Fibroblast of skin of abdomen (primary cell): Measurements from ENCODE around the gene PDCD11. TPM values are rescaled to one million over a fixed set of nuclear protein-coding genes. Genes with fewer than 3 reads are reported as not detected.
A peak's percentile ranks its signal among the peaks of the same experiment; 100 is the strongest.
"Not testable (repeated sequence)": the region's sequence is repeated elsewhere in the genome, so short reads cannot be mapped to it uniquely, and the experiment has no call there.

Experiments
- DNase-seq: peaks from one replicate; pipeline ENCODE4 v3.0.0-alpha.2; 2013
- polyA plus RNA-seq, 2 experiments: library from polyadenylated mRNA; unstranded; fragments of 120-200 nt; gene quantifications; one replicate each; pipeline ENCODE4 v1.2.1, GENCODE V29; 2013; ENCODE audit not compliant: insufficient read length in 2 of 2

PDCD11 gene
- polyA plus RNA-seq (2013, experiment 1 of 2; ENCODE audit: insufficient read length), result 30.3 TPM
- 28.6 TPM for polyA plus RNA-seq (2013, experiment 2 of 2; ENCODE audit: insufficient read length)

GRCh38 chr10:103396067-103396788 is at the start of gene PDCD11, which contains the start of gene ATP5MK:
TSS of gene PDCD11 (plus strand) at chr10:103396626. CDS start at chr10:103398427, 1,801 bp downstream.
TSS of gene ATP5MK (minus strand) at chr10:103396475. CDS start at chr10:103392457, 4,018 bp downstream.
- peak; percentile 97 for DNase-seq

GRCh38 chr10:103350175-103350516 is 46.3 kb upstream of the PDCD11 start:
- no peak for DNase-seq

- peak; percentile 86 for DNase-seq
Measured at GRCh38 chr10:103350517-103351260, 45.7 kb upstream of the PDCD11 start, which contains the start of gene PCGF6. TSS of gene PCGF6 (minus strand) at chr10:103351140. CDS start at chr10:103351066, 74 bp downstream.

- no peak for DNase-seq
Measured at GRCh38 chr10:103353281-103353680, 43.1 kb upstream of the PDCD11 start.

- not testable (repeated sequence) for DNase-seq
Measured at GRCh38 chr10:103354567-103354966, 41.9 kb upstream of the PDCD11 start.

GRCh38 chr10:103355906-103356599 is 40.4 kb upstream of the PDCD11 start:
- DNase-seq, result no peak

GRCh38 chr10:103359493-103359892 is 36.9 kb upstream of the PDCD11 start:
- DNase-seq, result not testable (repeated sequence)

GRCh38 chr10:103360791-103361190 is 35.6 kb upstream of the PDCD11 start:
- not testable (repeated sequence) for DNase-seq

- no peak for DNase-seq
Measured at GRCh38 chr10:103367379-103367781, 29.0 kb upstream of the PDCD11 start.

- peak; percentile 95 for DNase-seq
Measured at GRCh38 chr10:103367782-103368518, 28.5 kb upstream of the PDCD11 start, which contains the start of gene TAF5. TSS of gene TAF5 (plus strand) at chr10:103367976. CDS start at chr10:103367990, 14 bp downstream.

- no peak for DNase-seq
Measured at GRCh38 chr10:103373544-103373943, 22.9 kb upstream of the PDCD11 start.

GRCh38 chr10:103374263-103374662 is 22.2 kb upstream of the PDCD11 start:
- no peak for DNase-seq

GRCh38 chr10:103382769-103383168 is 13.7 kb upstream of the PDCD11 start:
- DNase-seq, result no peak

- DNase-seq, result no peak
Measured at GRCh38 chr10:103394180-103394579, 2.2 kb upstream of the PDCD11 start.

GRCh38 chr10:103395754-103396066 is 716 bp upstream of the PDCD11 start:
- DNase-seq, result no peak

GRCh38 chr10:103396789-103397087 is 312 bp downstream of the PDCD11 start:
- no peak for DNase-seq

GRCh38 chr10:103397191-103397825 is 882 bp downstream of the PDCD11 start:
- DNase-seq, result no peak

GRCh38 chr10:103413564-103413963 is 17.1 kb downstream of the PDCD11 start:
- DNase-seq, result no peak

GRCh38 chr10:103415581-103415980 is 19.2 kb downstream of the PDCD11 start:
- DNase-seq, result no peak

GRCh38 chr10:103416436-103417147 is 20.2 kb downstream of the PDCD11 start:
- peak; percentile 55 for DNase-seq

GRCh38 chr10:103417148-103417469 is 20.7 kb downstream of the PDCD11 start:
- not testable (repeated sequence) for DNase-seq
